OCI-LY3 (cell line): ENCODE measurements around the gene NUDT6.

Experiments
- EZH2phosphoT487 ChIP-seq: fragments of 200-600 bp; shearing (Covaris generic); IDR thresholded peaks from 2 replicates; pipeline ENCODE4 v1.6.1; 2018; ENCODE audit warnings: antibody characterized with exemption, mixed run types, low read depth
- TF ChIP-seq, protein P1 (sequence below): fragments of 200-600, 300-600 bp; sonication (generic); IDR thresholded peaks from 2 replicates; pipeline ENCODE4 v1.5.1; 2014; ENCODE audit warnings: antibody characterized with exemption, low read length, low read depth

- TF ChIP-seq, protein P1, sequence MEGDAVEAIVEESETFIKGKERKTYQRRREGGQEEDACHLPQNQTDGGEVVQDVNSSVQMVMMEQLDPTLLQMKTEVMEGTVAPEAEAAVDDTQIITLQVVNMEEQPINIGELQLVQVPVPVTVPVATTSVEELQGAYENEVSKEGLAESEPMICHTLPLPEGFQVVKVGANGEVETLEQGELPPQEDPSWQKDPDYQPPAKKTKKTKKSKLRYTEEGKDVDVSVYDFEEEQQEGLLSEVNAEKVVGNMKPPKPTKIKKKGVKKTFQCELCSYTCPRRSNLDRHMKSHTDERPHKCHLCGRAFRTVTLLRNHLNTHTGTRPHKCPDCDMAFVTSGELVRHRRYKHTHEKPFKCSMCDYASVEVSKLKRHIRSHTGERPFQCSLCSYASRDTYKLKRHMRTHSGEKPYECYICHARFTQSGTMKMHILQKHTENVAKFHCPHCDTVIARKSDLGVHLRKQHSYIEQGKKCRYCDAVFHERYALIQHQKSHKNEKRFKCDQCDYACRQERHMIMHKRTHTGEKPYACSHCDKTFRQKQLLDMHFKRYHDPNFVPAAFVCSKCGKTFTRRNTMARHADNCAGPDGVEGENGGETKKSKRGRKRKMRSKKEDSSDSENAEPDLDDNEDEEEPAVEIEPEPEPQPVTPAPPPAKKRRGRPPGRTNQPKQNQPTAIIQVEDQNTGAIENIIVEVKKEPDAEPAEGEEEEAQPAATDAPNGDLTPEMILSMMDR, result no peak
- no peak for TF ChIP-seq EZH2phosphoT487
Measured at GRCh38 chr4:122906859-122907305, 15.5 kb downstream of the NUDT6 start.
